AG10803 (cell line): ENCODE results near the gene CISD3.
A peak's percentile ranks its signal among the peaks of the same experiment; 100 is the strongest.

Experiments used
- DNase-seq: peaks from one replicate; pipeline ENCODE4 v3.0.0; 2010; ENCODE audit warnings: low read depth
- H3K4me3 ChIP-seq: 2 replicates; pipeline ENCODE4 v1.5.1; 2011; ENCODE audit warnings: mild to moderate bottlenecking, low read length, control low read depth
- CTCF ChIP-seq: conservative IDR thresholded peaks from 2 replicates; pipeline ENCODE4 v1.5.1; 2011; ENCODE audit warnings: mild to moderate bottlenecking, low read length, control low read depth, inconsistent platforms

Gene CISD3

GRCh38 chr17:38740806-38741205 lies 10.7 kb downstream of the CISD3 start:
- DNase-seq = no peak
- no peak overlapping the region for H3K4me3 ChIP-seq
- no peak for TF ChIP-seq CTCF

- no peak for TF ChIP-seq CTCF
- DNase-seq = no peak
- H3K4me3 ChIP-seq = no peak overlapping the region
Observed at GRCh38 chr17:38741461-38741860, 11.3 kb downstream of the CISD3 start.

- no peak overlapping the region for H3K4me3 ChIP-seq
- no peak for TF ChIP-seq CTCF
- DNase-seq = peak; percentile 35
Observed at GRCh38 chr17:38741921-38742410, 11.8 kb downstream of the CISD3 start.

- TF ChIP-seq CTCF = no peak
- H3K4me3 ChIP-seq = no peak overlapping the region
- peak; percentile 87 for DNase-seq
Observed at GRCh38 chr17:38742411-38743308, 12.5 kb downstream of the CISD3 start.

- no peak for TF ChIP-seq CTCF
Observed at GRCh38 chr17:38743556-38744171, 13.5 kb downstream of the CISD3 start.

GRCh38 chr17:38745545-38745944 lies 15.4 kb downstream of the CISD3 start:
- no peak for TF ChIP-seq CTCF
- no peak for DNase-seq
- H3K4me3 ChIP-seq = peak overlapping the region; percentile 86; the same call in 1 of the 2 replicates

More at GRCh38 chr17:38743556-38744171, 13.5 kb downstream of the CISD3 start:
- no peak for DNase-seq
- H3K4me3 ChIP-seq = no peak overlapping the region
